Subcutaneous adipose tissue (tissue), 4 donors: ENCODE data around the gene C2CD5. TPM values are rescaled to one million over a fixed set of nuclear protein-coding genes. Genes with fewer than 3 reads are reported as not detected.

Experiments used
- total RNA-seq, 4 donors: library from RNA; depleted of rRNA; stranded (reverse); fragments of >200 nt; gene quantifications; one replicate each; pipeline ENCODE4 v1.1.0, GENCODE V29; 2016
- TF ChIP-seq, protein P1 (sequence below): fragments of 450-650 bp; IDR thresholded peaks from one replicate; pipeline ENCODE4 v1.5.1; 2016; ENCODE audit warnings: low read depth, mild to moderate bottlenecking, control low read depth, antibody characterized with exemption, moderate library complexity

The C2CD5 gene
- total RNA-seq, 4 donors from 2014 or later, result 41.8 to 73.4 (median 55.5) TPM

- TF ChIP-seq, protein P1, sequence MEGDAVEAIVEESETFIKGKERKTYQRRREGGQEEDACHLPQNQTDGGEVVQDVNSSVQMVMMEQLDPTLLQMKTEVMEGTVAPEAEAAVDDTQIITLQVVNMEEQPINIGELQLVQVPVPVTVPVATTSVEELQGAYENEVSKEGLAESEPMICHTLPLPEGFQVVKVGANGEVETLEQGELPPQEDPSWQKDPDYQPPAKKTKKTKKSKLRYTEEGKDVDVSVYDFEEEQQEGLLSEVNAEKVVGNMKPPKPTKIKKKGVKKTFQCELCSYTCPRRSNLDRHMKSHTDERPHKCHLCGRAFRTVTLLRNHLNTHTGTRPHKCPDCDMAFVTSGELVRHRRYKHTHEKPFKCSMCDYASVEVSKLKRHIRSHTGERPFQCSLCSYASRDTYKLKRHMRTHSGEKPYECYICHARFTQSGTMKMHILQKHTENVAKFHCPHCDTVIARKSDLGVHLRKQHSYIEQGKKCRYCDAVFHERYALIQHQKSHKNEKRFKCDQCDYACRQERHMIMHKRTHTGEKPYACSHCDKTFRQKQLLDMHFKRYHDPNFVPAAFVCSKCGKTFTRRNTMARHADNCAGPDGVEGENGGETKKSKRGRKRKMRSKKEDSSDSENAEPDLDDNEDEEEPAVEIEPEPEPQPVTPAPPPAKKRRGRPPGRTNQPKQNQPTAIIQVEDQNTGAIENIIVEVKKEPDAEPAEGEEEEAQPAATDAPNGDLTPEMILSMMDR, result no peak
These were observed 68.2 kb downstream of the C2CD5 start for GRCh38 chr12:22476133-22476532.

GRCh38 chr12:22474970-22475720 lies 69.2 kb downstream of the C2CD5 start:
- TF ChIP-seq, protein P1, result no peak

DNA sequence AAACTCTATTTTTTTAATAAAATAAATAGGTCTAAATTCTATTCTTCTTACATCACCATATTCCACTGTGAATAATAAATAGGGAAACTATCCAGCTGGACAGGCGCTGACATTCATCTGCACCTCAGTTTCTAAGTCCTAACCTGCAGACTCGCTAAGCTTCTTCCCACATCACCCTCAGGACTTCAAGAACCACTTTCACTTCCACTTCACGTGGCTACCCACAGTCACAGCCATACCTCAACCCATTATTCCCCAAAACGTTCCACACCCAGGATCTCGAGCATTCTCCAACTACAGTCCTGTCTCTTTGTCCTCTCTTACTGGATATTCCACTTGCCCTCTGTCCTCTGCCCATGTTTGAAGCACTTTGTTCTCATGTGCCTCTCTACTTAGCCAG lies 71.1 kb downstream of the C2CD5 start:
- TF ChIP-seq, protein P1, result no peak

GRCh38 chr12:22467190-22467589 lies 77.2 kb downstream of the C2CD5 start:
- TF ChIP-seq, protein P1, result no peak

GRCh38 chr12:22463306-22463705 lies 81.0 kb downstream of the C2CD5 start:
- TF ChIP-seq, protein P1, result no peak

- TF ChIP-seq, protein P1, result no peak
These were observed 82.6 kb downstream of the C2CD5 start for GRCh38 chr12:22461786-22462185.

- TF ChIP-seq, protein P1, result no peak
These were observed 84.4 kb downstream of the C2CD5 start for GRCh38 chr12:22459838-22460490.
